HG02623 (cell line): ENCODE results near the gene LHFPL3.
"Not testable (repeated sequence)": the region's sequence is repeated elsewhere in the genome, so short reads cannot be mapped to it uniquely, and the experiment has no call there.

Source experiments
- ATAC-seq: cut with Tn5 transposase; IDR thresholded peaks from one replicate; pipeline ENCODE4 v1.9.1; 2021; ENCODE audit warnings: moderate library complexity; ENCODE audit not compliant: unreplicated experiment

LHFPL3 gene

GRCh38 chr7:104686286-104686685 is 357.9 kb downstream of the LHFPL3 start:
- ATAC-seq: no peak

- ATAC-seq: no peak
Measured at GRCh38 chr7:104694710-104695109, 366.3 kb downstream of the LHFPL3 start.

- no peak for ATAC-seq
Measured at GRCh38 chr7:104695563-104695962, 367.2 kb downstream of the LHFPL3 start.

GRCh38 chr7:104700336-104700735 is 371.9 kb downstream of the LHFPL3 start:
- no peak for ATAC-seq

DNA sequence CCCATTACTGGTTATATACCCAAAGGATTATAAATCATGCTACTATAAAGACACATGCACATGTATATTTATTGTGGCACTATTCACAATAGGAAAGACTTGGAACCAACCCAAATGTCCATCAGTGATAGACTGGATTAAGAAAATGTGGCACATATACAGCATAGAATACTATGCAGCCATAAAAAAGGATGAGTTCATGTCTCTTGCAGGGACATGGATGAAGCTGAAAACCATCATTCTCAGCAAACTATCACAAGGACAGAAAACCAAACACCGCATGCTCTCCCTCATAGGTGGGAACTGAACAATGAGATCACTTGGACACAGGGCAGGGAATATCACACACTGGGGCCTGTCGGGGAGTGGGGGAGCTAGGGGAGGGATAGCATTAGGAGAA is 392.6 kb downstream of the LHFPL3 start:
- ATAC-seq: not testable (repeated sequence)

DNA sequence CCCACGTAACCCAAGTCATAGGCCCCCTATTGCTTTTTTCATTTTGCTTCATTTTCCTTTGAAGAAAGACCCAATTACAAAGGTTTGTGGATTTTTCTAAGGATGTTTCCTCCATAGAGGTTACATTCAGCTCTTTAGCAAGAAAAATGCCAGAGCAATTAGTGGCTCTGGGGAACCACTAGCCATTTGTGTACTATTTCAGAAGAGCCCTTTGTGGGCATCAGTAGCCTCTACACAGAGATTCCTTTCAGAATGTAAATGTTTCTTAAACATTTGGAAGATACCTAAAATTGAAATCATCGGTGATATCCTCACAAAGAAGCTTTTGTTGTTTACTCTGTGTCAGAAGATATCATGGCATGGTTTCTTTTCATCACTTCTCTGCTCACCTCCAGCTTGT is 394.6 kb downstream of the LHFPL3 start:
- no peak for ATAC-seq

GRCh38 chr7:104758504-104758903 is 430.1 kb downstream of the LHFPL3 start:
- ATAC-seq: no peak

GRCh38 chr7:104761892-104762291 is 433.5 kb downstream of the LHFPL3 start:
- no peak for ATAC-seq

- no peak for ATAC-seq
Measured at GRCh38 chr7:104767113-104767512, 438.7 kb downstream of the LHFPL3 start.

DNA sequence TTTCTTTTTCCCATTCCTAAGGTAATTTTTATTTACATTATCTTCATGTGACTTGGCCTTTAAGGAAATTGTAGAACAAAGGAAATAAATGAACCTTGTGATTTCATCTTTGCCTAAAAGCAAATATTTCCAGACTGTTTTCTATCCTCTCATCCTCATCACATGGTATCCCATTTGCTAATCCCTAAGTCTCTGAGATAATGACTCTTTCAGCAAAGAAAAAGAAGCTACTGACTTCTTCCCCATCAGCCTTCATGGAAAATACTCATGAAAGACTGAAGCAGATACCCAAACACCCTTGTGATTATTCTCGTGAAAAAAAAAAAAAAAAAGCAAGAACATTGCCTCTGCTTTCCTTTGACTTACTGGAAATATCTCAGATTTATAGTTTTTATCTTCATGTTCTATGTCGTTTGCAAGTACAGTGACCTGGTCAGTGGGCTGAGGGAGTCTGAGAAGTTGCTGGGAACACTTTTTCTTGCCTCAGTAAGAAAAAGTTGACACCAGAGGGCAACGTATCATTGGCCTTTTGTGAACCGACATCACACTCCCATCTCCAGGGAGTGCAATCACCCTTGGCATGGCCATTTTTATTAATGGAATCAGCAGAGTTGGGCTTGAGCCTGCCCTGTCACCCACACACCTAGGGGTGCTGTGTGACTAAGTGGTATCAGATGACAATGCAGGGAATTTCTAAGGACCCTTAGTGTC is 439.6 kb downstream of the LHFPL3 start:
- ATAC-seq: no peak

DNA sequence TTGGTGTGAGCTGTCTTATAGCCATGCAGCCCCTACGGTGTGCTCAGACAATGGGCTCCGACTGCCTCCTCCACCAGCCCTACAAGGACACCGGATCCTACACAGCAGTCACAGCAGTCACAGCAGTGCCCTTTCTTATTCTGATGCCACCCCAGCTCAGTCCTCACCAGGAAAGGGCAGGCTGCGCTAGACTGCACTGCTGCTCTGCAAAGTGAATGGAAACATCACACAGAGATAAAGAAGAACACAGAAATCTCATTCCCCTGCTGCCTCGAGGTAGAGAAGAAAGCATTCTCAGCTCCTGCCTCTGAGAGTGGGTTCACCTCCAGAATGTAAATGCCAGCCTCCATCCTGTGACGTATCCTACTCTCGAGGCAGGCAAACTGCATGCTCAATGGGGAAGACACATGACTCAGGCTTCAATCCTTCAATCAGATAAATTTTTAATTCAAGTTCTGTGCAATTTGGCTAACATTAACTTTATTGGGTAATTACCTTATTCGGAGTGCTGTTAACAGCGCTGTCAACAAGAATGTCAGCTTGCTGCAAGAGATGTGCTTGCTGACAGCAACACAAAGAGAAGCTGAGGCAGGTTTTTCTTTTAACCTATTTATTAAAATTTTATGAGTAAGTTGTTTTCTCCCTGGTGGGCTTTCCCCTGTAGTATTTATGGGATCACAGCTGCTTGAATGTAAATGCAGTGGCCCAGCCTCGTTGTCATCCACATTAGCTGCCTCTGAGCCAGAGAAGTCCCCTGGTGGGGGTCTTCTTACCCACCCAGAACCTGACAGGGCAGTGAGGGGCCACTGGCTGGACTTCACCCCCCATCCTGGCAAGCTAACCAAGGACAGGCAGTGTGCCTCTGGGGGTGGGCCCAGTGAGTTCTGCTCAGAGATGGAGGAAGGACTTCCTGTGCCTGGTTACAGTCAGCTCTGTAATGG is 444.3 kb downstream of the LHFPL3 start:
- no peak for ATAC-seq

DNA sequence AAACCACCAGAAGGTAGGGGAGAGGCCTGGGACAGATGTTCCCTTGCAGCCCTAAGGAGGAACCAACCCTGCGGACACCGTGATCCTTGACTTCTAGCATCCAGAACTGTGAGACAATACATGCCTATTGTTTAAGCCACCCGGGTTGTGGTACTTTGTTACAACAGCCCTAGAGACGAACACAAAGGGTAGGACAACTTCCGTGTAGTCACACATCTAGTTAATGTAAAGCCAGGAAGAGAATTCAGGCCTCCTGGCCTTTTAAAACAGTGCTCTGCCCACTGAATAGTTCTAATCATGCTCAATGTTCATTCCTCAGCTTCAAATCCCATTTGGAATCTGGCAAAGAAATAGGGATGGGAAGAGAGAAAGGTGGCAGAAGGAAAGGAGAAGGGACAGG is 445.4 kb downstream of the LHFPL3 start:
- no peak for ATAC-seq

GRCh38 chr7:104775531-104775930 is 447.1 kb downstream of the LHFPL3 start:
- no peak for ATAC-seq

DNA sequence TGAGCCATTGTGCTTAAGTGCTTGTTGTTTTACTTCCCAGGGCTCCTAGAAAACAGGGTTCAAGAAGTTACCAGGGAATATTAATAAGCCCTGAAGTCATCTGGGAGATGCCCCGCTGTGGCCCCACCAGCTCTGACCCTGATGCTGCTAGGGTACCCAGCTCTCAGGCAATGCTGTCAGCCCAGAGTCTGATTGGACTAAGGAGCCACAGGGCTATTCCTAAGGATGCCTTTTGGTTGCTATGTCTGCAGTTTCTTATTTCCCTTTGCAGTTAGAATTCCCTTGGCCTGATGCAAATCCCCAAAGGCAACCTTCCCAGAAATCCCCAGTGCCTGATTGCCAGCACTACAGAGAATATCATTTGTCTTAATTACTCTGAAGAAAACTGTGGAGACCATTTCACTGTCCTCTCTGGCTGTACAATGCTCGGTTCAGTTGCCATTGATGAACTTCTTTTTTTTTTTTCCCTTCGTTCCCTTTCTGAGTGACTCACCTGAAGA is 448.9 kb downstream of the LHFPL3 start:
- ATAC-seq: no peak

DNA sequence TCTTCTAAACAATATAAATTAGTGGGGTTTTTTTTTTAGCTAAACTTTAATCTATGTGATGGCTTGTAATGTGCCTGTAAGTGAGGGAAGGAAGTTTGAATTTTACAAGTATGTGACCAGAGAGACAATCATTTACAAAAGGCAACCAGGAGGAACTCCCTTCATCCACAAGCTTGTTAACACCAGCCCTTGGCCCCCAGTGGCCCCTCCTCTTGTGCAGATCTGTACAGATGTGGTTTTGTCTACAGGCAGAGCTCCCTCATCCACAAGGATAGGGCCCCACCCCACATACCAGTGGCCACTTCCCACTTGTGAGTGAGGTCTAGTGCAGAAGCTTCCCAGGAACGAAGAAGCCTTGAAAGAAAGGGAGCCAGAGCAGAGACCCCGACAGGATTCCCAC is 451.5 kb downstream of the LHFPL3 start:
- ATAC-seq: no peak

DNA sequence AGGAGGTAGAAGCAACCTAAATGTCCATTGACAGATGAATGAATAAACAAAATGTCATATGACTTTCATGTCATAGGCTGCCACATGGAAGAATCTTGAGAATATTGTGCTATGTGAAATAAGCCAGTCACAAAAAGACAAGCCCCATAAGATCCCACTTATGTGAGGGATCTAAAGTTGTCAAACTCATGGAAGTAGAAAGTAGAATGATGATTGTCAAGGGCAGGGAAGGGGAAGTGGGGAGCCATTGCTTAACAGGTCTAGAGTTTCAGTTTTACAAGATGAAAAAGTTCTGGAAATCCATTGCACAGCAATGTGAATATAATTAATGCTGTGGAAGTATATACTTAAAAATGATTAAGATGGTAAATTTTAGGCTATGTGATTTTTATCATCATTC is 456.3 kb downstream of the LHFPL3 start:
- no peak for ATAC-seq

- ATAC-seq: no peak
Measured at GRCh38 chr7:104789780-104790179, 461.4 kb downstream of the LHFPL3 start.

DNA sequence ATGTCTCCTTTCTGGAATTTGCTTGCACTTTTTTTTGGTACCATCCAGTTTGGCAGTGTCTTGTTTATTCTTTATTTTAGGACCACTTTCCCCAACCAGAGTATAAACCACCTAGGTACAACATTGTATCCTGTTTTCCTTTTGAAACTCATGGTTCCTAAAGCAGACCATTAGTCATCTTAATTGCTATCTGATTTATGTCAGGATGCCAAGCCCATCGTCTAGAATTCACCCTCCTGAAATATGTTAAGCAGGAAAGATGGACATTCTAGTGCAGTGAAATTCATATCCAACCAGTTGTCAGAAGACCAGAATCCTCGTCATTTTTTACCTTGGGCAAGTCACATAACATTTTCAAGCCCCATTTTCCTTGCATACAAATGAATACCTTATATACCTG is 462.0 kb downstream of the LHFPL3 start:
- no peak for ATAC-seq

DNA sequence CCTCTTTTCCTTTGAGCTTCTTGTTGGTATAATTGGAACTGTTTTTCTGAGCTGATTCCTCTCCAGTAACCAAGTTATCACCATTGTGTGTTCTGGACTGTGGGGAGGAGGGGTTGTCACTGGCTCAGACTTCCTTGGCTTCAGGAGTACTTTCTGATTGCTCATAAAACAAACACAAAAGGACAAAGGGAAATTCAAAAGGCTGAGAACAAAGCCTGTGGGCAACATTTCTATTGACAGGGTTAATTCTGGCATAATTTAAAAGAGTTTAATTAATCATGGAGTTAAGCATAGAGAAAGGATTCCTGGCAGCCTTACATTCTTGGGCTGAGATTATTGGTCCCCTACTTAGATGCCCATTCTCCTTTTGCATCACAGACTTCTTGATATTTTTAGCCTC is 462.7 kb downstream of the LHFPL3 start:
- no peak for ATAC-seq

DNA sequence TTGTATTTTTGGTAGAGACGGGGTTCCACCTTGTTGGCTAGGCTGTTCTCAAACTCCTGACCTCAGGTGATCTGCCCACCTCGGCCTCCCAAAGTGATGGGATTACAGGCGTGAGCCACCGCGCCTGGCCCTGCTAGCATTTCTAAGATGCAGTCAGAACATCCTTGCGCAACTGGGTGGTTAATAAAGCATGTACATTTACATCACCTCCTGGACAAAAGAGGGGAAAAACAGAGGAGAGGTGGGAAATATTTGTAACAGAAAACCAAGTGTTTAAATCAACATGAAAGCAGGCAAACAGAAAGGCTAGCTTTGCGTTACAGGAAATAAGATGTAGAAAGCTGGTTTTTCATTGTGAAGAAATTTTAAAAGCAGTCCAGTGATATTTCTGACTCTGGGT is 464.7 kb downstream of the LHFPL3 start:
- no peak for ATAC-seq

DNA sequence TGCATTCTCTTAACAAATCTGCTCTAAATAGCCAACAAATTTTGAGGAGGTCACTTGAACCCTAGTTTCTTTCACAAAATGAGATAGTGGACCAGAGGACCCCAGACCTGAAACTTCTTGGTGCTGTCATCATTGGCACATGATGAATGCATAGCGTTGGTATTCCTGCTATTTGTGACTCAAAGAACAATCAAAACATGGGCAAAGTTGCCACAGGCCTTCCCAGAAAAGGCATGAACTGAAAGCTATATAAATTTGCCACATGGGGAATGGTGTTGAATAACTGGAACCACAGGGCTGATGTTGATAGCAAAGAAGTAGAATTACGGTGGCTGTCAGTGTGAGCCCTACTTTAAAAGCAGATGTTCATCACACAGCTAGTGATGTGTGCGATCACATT is 465.8 kb downstream of the LHFPL3 start:
- ATAC-seq: no peak

GRCh38 chr7:104794589-104794988 is 466.2 kb downstream of the LHFPL3 start:
- ATAC-seq: no peak
